GM18858 (cell line): ENCODE measurements around the gene RPE.

Source experiments
- ATAC-seq: cut with Tn5 transposase; IDR thresholded peaks from one replicate; pipeline ENCODE4 v1.9.1; 2021; ENCODE audit not compliant: unreplicated experiment

RPE gene

GRCh38 chr2:210002158-210003157 lies at the start of gene RPE:
TSS of gene RPE (plus strand) at chr2:210002638. CDS start at chr2:210002662, 24 bp downstream.
- peak; percentile 99 for ATAC-seq

GRCh38 chr2:209956271-209956670 lies 46.2 kb upstream of the RPE start:
- ATAC-seq, result no peak

GRCh38 chr2:209958016-209958415 lies 44.4 kb upstream of the RPE start:
- no peak for ATAC-seq

- no peak for ATAC-seq
Measured at GRCh38 chr2:209960045-209960444, 42.4 kb upstream of the RPE start.

GRCh38 chr2:209960676-209961630 lies 41.5 kb upstream of the RPE start:
- ATAC-seq, result peak; percentile 95

GRCh38 chr2:209965723-209966122 lies 36.7 kb upstream of the RPE start:
- no peak for ATAC-seq

GRCh38 chr2:209969692-209970091 lies 32.7 kb upstream of the RPE start:
- no peak for ATAC-seq

GRCh38 chr2:209970271-209970670 lies 32.2 kb upstream of the RPE start:
- no peak for ATAC-seq

- ATAC-seq, result no peak
Measured at GRCh38 chr2:209970711-209971110, 31.7 kb upstream of the RPE start.

- ATAC-seq, result no peak
Measured at GRCh38 chr2:209973328-209973727, 29.1 kb upstream of the RPE start.

GRCh38 chr2:209974576-209974975 lies 27.9 kb upstream of the RPE start:
- no peak for ATAC-seq

- peak; percentile 64 for ATAC-seq
Measured at GRCh38 chr2:209976698-209977385, 25.6 kb upstream of the RPE start.

- ATAC-seq, result peak; percentile 54
Measured at GRCh38 chr2:209977386-209978239, 24.8 kb upstream of the RPE start.

GRCh38 chr2:209984291-209984690 lies 18.1 kb upstream of the RPE start:
- no peak for ATAC-seq

GRCh38 chr2:209985874-209986273 lies 16.6 kb upstream of the RPE start:
- no peak for ATAC-seq

GRCh38 chr2:209986415-209986814 lies 16.0 kb upstream of the RPE start:
- no peak for ATAC-seq

GRCh38 chr2:209988010-209988409 lies 14.4 kb upstream of the RPE start:
- ATAC-seq, result peak; percentile 38

GRCh38 chr2:209990838-209991237 lies 11.6 kb upstream of the RPE start:
- ATAC-seq, result no peak

- no peak for ATAC-seq
Measured at GRCh38 chr2:209993968-209994367, 8.5 kb upstream of the RPE start.

- ATAC-seq, result no peak
Measured at GRCh38 chr2:209998596-209998995, 3.8 kb upstream of the RPE start.
